Measurements from ENCODE around the gene ELMOD3.
"Not testable (repeated sequence)": the region's sequence is repeated elsewhere in the genome, so short reads cannot be mapped to it uniquely, and the experiment has no call there.

The ELMOD3 gene

DNA sequence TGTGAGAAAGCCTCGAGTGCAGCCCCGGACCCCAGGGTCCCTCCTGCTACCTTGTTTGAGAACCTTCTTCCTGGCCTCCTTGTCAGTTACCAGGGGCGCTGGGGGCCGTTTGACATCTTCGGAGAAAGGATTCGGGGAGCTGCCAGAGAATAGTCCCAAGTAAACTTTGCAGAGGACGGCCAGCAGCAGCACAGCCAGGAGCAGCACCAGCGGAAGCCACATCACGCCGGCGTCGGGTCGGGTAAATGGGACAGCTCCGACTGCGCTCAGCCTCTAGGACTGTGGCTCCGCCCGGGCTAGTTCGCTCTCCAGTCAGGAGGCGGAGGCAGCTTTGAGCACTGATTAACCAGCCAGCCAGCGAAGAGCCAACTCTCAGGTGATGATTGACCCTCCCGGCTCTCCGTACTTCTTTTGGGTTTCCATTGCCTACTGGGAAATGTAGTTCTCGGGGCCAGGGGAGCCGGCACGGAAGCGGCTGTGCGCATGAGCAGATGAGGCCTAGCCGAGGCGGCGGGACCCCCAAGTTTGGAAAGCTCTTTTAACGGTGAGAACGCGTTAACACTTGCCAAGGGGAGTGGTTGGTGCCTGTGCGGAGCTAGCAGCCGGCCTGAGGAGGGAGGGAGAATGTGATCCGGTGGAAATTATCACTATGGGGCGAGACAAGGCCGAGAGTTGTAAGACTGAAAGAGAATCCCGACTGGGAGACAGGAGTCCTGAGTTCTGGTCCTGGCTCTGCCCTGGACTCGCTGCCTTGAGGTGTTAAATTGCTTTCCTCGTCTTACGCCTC is at the start of gene ELMOD3, which contains the start of gene RETSAT:
Gene ELMOD3 (plus strand): TSS at position 484 of the 787 bp plus-strand sequence. CDS start 2,430 bp downstream, outside the sequence.
Gene RETSAT (minus strand): TSS at position 243 of the 787 bp plus-strand sequence. CDS start 21 bp downstream, at position 222.
- DNase-seq, result peak; percentile 93

DNA sequence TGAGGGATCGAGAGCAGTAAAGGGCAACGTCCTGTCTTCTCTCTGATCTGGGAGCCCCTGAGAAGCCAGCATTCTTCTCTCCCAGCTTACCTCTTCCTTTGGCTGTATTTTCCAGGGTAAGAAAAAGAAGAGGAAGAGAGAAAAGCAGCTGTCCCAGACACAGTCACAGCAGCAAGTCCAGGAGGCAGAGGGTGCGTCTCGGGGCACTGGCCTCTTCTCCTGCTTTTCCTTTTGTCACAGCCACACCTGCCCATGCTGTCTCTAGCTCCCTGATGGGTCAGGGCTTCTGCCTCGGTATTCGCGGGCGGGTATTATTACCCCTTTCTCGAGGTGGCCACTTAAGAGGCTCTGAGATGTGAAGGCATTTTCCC is 47.1 kb upstream of the ELMOD3 start:
- DNase-seq, result no peak

DNA sequence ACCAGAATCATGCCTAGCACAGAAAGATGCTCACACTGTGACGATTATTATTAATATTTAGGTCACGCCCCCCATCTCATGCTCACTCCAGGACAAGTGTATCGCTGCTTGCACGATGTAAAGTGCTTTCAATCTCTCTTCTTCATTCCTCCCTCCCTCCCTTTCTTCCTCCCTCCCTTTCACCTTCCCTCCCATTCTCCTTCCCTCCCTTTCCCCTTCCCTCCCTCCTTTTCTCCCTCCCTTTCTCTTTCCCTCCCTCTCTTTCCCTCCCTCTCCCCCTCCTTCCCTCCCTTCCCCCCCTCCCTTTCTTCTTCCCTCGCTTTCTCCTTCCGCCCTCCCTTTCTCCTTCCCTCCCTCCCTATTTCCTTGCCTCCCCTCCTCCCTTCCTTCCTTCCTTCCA is 46.4 kb upstream of the ELMOD3 start:
- no peak for DNase-seq

DNA sequence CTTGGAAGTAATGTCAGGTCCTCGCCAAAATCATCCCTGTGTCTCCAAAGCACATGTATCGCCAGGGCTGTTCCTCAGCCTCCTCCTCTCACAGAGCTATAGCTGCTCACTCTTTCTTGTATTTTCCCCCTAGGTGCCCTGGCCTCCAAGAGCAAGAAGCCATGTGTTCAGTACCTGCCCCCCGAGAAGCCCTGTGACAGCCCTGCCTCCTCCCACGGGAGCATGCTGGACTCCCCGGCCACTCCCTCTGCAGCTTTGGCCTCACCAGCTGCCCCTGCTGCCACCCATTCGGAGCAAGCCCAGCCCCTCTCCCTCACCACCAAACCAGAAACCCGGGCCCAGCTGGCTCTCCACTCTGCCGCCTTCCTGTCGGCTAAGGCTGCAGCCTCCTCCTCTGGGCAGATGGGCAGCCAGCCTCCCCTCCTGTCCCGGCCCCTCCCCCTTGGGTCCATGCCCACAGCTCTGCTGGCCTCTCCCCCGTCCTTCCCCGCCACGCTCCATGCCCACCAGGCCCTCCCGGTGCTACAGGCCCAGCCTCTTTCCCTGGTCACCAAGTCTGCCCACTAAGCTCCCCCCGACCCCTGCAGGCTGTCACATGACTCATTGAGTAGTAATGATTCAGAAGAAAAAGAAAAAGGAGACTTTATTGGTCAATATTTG is 45.5 kb upstream of the ELMOD3 start:
- DNase-seq, result no peak

DNA sequence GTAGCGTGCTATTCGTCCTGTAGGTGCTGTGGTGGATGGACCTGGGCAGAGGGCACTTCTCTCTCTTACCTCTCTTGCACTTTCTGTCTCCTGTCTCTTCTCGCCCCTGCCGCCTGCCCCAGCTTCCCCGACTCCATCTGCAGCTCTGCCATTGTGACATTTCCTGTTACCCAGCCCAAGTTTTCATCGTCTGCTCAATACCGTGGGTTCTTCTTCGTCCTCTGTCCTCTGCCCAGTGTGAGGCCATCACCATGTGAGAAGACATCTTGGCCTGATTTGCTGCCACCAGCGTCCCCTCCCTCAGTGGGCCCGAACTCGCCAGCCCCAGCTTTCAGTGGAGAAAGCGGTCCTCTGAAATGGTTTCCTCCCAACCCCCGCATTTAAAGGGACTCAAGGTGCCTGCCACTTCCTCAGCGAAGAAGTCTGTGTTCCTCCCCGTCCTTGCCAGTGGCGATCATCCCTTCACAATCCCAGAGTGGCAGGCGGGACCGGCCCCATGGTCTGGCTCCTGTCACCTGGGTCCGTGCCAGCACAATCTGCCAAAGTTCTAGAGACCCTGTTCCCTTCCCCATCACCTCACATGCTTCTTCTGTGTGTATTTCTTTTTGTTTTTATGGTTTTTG is 44.8 kb upstream of the ELMOD3 start:
- DNase-seq, result no peak

DNA sequence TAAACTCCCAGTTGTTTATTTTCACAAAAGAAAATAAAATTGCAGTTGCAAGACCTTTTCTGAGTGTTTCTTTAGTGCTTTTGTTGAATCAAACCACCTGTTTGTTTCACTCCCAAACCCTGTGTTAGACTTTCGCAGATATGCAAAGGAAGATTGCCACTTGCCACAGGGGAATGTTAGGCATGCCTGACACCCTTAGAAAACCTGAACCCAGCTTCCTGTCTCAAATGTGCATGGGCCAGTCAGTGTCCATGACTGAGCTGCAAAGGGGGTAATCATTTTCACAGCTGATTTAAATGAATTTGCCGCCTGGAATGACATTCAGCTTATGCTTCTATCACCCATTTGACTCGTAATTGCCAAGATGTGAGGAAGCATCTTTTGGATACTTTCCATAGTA is 44.2 kb upstream of the ELMOD3 start:
- no peak for DNase-seq

DNA sequence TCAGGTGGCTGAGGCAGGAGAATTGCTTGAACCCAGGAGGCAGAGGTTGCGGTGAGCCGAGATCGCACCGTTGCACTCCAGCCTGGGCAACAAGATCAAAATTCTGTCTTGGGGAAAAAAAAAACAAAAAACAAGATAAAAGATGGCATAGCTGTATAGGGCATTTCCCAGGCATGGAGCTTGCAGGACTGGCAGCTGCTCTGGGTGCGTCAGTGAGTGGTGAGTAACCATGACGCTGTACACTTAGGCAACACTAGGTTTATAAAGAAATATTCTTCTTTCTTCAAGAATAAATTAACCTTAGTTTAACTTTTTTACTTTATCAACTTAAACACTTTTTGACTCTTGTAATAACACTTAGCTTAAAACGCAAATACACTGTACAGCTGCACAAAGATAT is 42.2 kb upstream of the ELMOD3 start:
- no peak for DNase-seq

DNA sequence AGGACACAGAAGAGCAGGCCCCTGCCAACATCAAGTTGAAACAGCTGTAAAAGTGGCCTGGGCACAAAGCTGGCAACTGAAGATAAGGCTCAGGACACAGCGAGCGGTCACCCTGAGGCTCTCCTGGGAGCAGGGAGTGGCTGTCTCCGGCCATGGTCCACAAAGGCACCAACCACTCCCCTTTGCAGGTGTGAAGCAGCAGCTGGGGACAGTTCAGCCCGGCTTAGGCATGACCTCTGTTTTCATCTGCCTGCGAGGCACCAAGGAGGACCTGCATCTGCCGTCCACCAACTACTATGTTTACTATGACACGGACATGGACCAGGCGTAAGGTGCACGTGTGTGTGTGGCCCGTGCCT is 39.7 kb upstream of the ELMOD3 start:
- no peak for DNase-seq

DNA sequence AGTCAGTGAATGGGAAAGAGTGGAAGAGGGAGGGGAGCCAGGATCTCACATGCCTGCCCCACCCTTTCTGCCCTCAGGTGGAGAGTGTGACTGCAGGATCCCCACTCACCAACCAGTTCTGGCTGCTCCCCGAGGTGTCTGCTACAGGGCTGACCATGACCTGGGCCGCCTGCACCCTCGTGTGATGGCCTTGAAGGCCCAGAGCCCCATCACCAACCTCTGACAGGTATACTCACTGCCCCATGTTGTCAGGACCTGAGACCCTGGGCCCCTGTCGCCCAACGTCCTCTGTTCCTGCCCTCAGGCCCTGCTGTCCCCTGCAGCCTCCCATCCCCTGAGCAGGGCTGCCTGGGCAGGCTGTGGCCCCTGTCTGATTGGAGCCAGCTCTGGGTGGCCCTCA is 38.6 kb upstream of the ELMOD3 start:
- DNase-seq, result not testable (repeated sequence)

DNA sequence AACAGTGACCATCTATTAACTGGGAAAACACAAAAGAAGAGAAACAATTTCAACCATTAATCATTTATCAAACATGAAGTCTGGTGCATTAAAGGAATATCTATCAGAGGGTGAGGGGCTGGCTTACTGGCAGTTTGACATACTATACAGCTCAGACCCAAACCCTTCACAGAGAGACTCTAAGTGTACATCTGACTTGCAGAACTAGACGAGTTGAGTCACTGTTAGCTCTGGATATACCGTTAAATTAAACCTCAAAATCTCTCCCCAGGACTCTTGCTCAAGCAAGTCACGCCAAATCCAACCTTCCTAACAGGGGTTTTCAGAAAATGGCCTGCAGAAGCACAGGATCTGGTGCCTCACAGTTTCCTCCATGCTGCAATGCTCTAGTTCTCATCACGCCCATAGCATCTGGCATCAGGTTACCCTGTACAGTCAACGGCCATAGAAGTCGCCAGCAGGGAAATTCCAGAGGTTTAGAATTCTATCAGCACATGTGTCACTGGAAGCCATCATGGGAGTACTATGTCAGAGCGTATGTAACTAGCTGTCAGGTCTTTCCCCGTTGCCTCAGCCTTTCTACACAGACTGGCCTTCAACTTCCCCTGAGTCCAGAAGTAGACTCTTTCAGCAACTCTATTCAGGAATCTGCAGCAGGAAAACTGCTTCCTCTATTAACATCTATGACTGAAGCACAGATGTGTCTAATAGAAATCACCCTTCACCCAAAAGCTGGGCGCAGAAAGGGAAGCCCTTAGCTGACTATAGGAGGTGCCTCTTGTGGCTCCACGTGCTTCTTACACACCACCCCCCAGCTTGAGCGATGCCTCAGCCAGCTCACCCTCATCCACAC is 36.1 kb upstream of the ELMOD3 start:
- DNase-seq, result no peak

DNA sequence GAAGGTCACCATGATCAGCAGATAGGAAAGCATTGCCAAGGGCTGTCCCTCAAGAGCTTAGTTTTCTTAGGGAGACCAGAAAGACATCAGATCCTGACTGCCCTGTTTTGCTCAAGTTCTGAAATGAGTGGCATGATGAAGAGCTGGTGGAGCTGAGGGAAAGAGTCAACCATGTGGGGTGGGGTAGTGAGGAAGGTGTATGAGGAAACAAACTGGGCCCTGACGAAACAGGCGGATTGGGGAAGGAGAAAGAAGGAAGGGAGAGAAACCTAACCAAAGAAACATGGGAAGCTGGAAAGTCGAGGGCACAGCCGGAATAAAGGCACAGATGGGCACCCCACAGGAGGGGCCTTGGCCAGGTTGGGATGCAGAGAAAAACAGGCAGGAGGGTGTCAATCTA is 34.8 kb upstream of the ELMOD3 start:
- DNase-seq, result no peak

DNA sequence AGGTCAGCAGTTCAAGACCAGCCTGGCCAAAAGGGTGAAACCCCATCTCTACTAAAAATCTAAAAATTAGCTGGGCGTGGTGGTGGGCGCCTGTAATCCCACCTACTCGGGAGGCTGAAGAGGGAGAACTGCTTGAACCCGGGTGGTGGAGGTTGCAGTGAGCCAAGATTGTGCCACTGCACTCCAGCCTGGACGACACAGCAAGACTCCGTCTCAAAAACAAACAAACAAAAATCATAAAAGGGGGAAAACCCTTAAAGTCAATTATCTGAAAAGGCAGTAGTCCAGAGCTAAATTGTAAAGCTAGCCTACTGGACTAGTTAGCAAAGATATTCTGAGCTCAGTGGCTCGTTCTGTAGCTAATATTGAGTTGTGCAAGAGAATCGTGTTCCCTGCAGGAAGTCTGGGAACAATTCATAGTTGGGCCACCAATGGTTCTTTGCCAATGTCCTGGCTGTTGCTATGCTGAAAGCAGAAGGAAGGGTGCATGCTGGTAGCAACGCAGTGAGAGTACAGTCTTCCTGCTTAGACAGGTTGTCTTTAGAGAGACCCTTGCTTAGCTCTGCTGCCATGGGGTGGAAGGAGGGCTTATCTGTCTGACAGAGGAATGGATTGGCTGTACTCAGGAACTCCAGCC is 31.1 kb upstream of the ELMOD3 start:
- DNase-seq, result no peak

DNA sequence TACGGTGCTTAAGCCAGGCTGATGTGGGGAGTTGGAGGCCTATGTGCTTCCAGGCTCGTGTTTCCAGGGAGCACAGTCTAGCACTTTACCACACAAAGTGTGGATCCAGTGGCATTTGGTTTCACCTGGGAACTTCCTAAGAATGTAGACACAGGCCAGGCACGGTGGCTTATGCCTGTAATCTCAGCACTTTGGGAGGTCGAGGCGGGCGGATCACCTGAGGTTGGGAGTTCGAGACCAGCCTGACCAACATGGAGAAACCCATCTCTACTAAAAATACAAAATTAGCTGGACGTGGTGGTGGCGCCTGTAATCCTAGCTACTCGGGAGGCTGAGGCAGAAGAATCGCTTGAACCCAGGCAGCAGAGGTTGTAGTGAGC is 30.6 kb upstream of the ELMOD3 start:
- DNase-seq, result not testable (repeated sequence)

DNA sequence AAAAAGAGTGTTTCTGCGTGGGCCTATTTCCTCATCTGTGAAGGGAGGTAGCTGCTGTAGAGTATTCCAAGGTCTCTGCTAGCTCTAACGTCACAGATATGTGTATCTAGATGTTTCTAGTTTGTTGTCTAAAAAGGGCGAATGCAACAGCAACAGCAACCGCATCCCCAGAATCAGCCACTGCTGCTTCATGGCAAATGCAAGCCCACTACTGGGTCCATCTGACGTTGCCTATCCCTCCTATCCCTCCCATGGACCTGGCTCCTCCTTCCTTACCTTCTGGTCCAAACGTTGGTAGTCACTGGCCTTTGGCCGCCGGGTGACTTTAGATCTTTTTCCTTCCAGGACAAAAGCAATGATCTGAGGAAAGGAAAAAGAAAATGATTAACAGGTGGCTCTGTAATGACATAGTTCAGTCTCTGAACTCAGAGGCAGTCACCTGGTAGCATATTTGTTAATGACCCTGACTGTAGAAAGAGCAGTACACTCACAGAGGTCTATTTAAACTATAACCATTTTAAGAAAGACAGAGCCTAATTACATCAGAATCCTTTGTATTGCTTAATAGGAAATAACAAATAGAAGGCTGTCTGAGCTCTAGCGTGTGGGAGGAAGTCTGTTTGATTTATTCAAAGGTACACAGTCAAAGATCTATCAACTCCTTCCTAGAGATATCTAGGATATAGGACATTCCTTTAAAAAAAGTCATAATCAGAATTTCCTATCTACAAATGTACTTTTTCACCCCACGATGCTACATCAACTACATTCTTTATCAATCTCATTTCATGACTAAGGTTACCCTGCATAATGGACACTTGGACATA is 29.7 kb upstream of the ELMOD3 start:
- no peak for DNase-seq

DNA sequence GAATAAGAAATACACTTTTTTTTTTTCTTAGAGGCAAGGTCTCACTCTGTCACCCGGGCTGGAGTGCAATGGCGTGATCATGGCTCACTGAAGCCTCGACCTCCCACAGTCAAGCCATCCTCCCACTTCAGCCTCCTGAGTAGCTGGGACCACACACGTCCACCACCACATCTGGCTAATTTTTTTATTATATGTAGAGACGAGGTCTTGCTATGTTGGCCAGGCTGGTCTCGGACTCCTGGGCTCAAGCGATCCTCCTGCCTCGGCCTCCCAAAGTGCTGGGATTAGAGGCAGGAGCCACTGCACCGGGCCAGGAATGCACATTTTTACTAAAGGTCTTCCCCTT is 29.1 kb upstream of the ELMOD3 start:
- DNase-seq, result no peak

DNA sequence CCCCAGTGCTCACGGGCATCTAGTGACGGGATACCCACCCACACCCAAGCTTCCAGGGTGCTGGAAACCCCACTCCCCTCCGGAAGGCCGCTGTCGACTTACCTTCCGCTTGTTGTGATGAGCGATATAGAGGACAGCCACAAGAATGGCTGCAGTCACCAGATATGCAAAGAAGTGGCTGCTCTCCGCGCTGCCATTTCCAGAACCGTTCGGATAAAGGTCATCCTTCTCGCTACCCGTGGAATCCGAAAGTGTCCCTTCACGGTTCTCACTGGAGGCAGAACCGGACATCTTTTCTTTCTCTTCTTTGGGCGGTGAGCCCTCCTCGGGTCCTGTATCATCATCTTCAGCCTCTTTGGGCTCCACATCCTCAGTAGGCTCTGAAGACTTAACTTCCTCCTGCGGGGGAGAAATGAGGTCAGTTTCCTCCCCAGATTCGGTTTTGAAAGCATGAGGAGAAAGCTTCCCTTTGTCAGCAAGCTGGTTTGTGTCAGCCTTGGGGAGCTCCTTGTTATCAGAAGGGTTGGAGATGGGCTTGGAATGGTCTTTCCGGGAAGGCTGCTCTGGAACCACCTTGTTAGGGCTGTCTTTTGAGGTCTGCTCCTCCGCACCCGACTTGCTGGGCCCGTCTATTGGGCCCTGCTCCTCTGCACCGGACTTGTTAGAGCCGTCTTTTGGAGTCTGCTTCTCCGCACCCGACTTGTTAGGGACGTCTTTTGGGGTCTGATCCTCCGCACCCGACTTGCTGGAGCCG is 28.0 kb upstream of the ELMOD3 start:
- DNase-seq, result peak; percentile 19

DNA sequence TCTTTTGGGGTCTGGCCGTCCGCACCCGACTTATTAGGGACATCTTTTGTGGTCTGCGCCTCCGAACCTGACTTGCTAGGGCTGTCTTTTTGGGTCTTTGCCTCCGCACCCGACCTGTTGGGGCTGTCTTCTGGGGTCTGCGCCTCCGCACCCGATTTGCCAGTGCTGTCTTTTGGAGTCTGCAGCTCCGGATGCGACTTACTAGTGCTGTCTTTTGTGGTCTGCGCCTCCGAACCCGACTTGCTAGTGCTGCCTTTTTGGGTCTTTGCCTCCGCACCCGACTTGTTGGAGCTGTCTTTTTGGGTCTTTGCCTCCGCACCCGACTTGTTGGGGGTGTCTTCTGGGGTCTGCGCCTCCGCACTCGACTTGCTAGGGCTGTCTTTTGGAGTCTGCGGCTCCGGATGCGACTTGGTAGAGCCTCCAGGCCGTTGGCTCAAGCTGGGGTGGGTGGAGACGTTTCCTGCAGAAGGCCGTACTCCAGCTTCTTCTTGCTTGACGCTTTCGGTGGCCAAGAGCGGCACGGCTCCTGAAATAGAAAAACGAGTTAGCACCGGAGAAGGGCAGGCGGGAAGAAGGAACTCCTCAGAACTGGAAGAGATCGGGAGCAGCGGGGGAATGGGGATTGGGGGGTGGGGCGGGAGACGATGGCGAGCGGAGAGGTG is 27.3 kb upstream of the ELMOD3 start:
- DNase-seq, result peak; percentile 36

DNA sequence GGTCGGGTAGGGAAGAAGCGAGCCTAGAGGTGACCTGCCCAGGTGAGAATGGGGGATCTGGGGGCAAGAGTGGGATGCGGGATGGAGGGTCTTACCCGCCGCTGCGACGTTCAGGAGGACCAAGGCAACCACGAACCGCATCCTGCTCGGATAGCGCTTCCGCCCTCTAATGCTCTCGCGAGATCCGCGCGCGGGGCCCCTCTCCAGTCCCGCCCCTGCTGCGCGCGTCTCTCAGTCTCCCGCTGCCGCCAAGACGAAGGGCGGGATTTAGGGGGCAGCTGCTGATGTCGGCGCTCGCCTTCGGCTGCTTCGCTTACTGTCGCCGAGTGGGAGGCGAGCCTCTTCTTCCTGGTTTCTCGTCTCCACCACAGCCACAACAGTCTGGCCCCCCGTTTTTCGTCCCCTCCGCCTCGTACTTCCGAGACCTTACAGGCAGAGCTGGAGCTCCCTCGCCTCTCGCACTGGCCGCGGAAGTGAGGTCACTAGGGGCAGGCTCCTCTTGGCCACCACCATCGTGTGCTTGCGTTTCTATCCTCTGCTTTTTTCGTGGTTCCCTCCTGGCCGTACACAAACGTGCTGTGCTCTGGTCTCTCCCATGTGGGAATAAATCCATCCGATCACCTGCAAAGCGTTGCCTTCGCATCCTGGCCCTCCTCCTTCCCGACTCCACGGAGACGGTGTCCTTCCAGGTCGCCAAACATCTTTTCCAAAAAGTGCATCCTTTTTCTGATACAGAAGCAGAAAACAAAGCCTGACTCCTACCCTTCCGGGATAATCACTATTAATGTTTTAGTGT is 26.5 kb upstream of the ELMOD3 start, which contains the start of gene TGOLN2:
Gene TGOLN2 (minus strand): TSS at position 168 of the 796 bp plus-strand sequence. CDS start 27 bp downstream, at position 141.
- DNase-seq, result peak; percentile 89

DNA sequence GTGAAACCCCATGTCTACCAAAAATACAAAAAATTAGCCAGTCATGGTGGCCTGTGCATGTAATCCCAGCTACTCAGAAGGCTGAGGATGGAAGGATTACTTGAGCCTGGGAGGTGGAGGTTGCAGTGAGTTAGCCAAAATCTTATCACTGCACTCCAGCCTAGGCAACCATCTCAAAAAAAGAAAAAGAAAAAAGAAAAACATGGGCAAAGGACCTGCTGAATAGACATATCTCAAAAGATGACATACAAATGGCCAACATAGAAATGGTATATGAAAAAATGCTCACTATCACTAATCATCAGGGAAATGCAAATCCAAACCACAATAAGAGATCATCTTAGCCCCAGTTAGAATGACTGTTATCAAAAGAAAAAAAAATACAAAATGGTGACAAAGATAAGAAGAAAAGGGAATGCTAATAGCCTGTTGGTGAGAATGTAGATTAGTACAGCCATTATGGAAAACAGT is 25.4 kb upstream of the ELMOD3 start:
- DNase-seq, result no peak

All from activated CD4-positive, alpha-beta T cell treated with anti-CD3 and anti-CD28 coated beads for 1 hour (primary cell).